A204.1 (cell line): ENCODE results near the gene SOWAHD.
"Not testable (repeated sequence)": the region's sequence is repeated elsewhere in the genome, so short reads cannot be mapped to it uniquely, and the experiment has no call there.

Experiments used
- FAIRE-seq: peaks from 2 replicates; lab custom pipeline; 2012; peaks lifted over from hg19 to GRCh38; lab: Jason Lieb, UNC

Gene SOWAHD

GRCh38 chrX:119758731-119759247 lies 401 bp downstream of the SOWAHD start:
- no peak for FAIRE-seq

- no peak for FAIRE-seq
These were observed 919 bp downstream of the SOWAHD start for GRCh38 chrX:119759248-119759766.

GRCh38 chrX:119760026-119760877 lies 1.9 kb downstream of the SOWAHD start:
- FAIRE-seq: no peak

GRCh38 chrX:119762718-119763117 lies 4.3 kb downstream of the SOWAHD start:
- FAIRE-seq: no peak

- no peak for FAIRE-seq
These were observed 4.8 kb downstream of the SOWAHD start for GRCh38 chrX:119763181-119763580.

- no peak for FAIRE-seq
These were observed 5.5 kb downstream of the SOWAHD start for GRCh38 chrX:119763836-119764387.

GRCh38 chrX:119768436-119768835 lies 10.0 kb downstream of the SOWAHD start:
- not testable (repeated sequence) for FAIRE-seq

- not testable (repeated sequence) for FAIRE-seq
These were observed 11.0 kb downstream of the SOWAHD start for GRCh38 chrX:119769388-119769787.

GRCh38 chrX:119775517-119776238 lies 17.3 kb downstream of the SOWAHD start:
- FAIRE-seq: no peak

- no peak for FAIRE-seq
These were observed 20.4 kb downstream of the SOWAHD start for GRCh38 chrX:119778829-119779228.

GRCh38 chrX:119783026-119783425 lies 24.6 kb downstream of the SOWAHD start:
- FAIRE-seq: no peak

- no peak for FAIRE-seq
These were observed 26.5 kb downstream of the SOWAHD start for GRCh38 chrX:119784747-119785446.

GRCh38 chrX:119790977-119791436 lies 32.6 kb downstream of the SOWAHD start:
- no peak for FAIRE-seq

GRCh38 chrX:119791437-119792231 lies 33.2 kb downstream of the SOWAHD start, which contains the start of gene RPL39:
TSS of gene RPL39 (minus strand) at chrX:119791630. CDS start at chrX:119791576, 54 bp downstream.
- no peak for FAIRE-seq

- FAIRE-seq: no peak
These were observed 43.1 kb downstream of the SOWAHD start for GRCh38 chrX:119801253-119802221.

- FAIRE-seq: no peak
These were observed 44.2 kb downstream of the SOWAHD start for GRCh38 chrX:119802546-119802945.

- not testable (repeated sequence) for FAIRE-seq
These were observed 50.1 kb downstream of the SOWAHD start for GRCh38 chrX:119808461-119808860.

- no peak for FAIRE-seq
These were observed 50.8 kb downstream of the SOWAHD start for GRCh38 chrX:119809185-119809666.
